ENCODE results near the gene GLB1L3.

GLB1L3 gene

GRCh38 chr11:134360050-134360835 lies 84.1 kb downstream of the GLB1L3 start:
- DNase-seq (ENCODE audit: low read depth): peak; percentile 63
- no peak overlapping the region for H3K4me3 ChIP-seq (replicated peaks; ENCODE audit: low read depth, low read length)
- TF ChIP-seq CTCF (IDR thresholded peaks at IDR 0.05; ENCODE audit: low read length, missing control alignments): peak; percentile 67

- no peak for DNase-seq (ENCODE audit: low read depth)
- no peak for TF ChIP-seq CTCF (IDR thresholded peaks at IDR 0.05; ENCODE audit: low read length, missing control alignments)
- H3K4me3 ChIP-seq (replicated peaks; ENCODE audit: low read depth, low read length): no peak overlapping the region
These were observed 85.5 kb downstream of the GLB1L3 start for GRCh38 chr11:134361661-134362060.

GRCh38 chr11:134362192-134362901 lies 86.2 kb downstream of the GLB1L3 start:
- DNase-seq (ENCODE audit: low read depth): no peak
- TF ChIP-seq CTCF (IDR thresholded peaks at IDR 0.05; ENCODE audit: low read length, missing control alignments): no peak
- no peak overlapping the region for H3K4me3 ChIP-seq (replicated peaks; ENCODE audit: low read depth, low read length)

GRCh38 chr11:134363161-134363560 lies 87.0 kb downstream of the GLB1L3 start:
- no peak overlapping the region for H3K4me3 ChIP-seq (replicated peaks; ENCODE audit: low read depth, low read length)
- no peak for DNase-seq (ENCODE audit: low read depth)
- TF ChIP-seq CTCF (IDR thresholded peaks at IDR 0.05; ENCODE audit: low read length, missing control alignments): no peak

GRCh38 chr11:134363592-134363991 lies 87.4 kb downstream of the GLB1L3 start:
- no peak for DNase-seq (ENCODE audit: low read depth)
- H3K4me3 ChIP-seq (replicated peaks; ENCODE audit: low read depth, low read length): no peak overlapping the region
- no peak for TF ChIP-seq CTCF (IDR thresholded peaks at IDR 0.05; ENCODE audit: low read length, missing control alignments)

- TF ChIP-seq CTCF (IDR thresholded peaks at IDR 0.05; ENCODE audit: low read length, missing control alignments): no peak
- no peak for DNase-seq (ENCODE audit: low read depth)
- H3K4me3 ChIP-seq (replicated peaks; ENCODE audit: low read depth, low read length): no peak overlapping the region
These were observed 88.1 kb downstream of the GLB1L3 start for GRCh38 chr11:134364261-134364660.
